GM10266 (cell line): ENCODE data around the gene SPCS1.
A peak's percentile ranks its signal among the peaks of the same experiment; 100 is the strongest.

Experiments
- DNase-seq: peaks from one replicate; pipeline ENCODE4 v3.0.0; 2012; ENCODE audit errors: extremely low spot score
- TF ChIP-seq, protein P1 (sequence below): IDR thresholded peaks from 2 replicates; pipeline ENCODE4 v1.5.1; 2012; ENCODE audit warnings: mild to moderate bottlenecking, low read depth; ENCODE audit not compliant: control insufficient read depth, insufficient read depth; ENCODE audit errors: missing control alignments

The SPCS1 gene

DNA sequence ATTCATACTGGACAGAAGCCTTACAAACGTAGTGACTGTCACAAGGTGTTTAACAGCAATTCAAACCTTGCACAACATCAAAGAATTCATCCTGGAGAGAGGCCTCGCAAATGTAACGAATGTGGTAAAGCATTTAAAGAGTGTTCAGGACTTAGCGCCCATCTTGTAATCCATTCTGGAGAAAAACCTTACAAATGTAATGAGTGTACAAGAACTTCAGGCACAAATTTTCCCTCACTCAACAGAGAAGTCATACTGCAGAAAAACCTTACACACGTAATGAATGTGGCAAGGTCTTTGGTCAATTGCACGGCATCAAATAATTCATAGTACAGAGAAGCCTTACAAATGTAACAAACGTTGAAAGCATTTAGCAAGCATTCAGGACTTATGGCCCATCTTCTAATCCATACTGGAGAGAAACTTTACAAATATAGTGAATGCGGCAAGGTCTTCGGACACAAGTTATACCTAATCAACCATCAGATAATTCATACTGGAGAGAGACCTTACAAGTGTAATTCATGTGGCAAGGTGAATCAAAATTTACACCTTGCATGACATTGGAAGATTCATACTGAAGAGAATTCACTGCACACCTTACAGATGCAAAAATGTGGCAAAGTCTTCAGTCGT lies 27.5 kb downstream of the SPCS1 start:
- no peak for DNase-seq
- TF ChIP-seq, protein P1, sequence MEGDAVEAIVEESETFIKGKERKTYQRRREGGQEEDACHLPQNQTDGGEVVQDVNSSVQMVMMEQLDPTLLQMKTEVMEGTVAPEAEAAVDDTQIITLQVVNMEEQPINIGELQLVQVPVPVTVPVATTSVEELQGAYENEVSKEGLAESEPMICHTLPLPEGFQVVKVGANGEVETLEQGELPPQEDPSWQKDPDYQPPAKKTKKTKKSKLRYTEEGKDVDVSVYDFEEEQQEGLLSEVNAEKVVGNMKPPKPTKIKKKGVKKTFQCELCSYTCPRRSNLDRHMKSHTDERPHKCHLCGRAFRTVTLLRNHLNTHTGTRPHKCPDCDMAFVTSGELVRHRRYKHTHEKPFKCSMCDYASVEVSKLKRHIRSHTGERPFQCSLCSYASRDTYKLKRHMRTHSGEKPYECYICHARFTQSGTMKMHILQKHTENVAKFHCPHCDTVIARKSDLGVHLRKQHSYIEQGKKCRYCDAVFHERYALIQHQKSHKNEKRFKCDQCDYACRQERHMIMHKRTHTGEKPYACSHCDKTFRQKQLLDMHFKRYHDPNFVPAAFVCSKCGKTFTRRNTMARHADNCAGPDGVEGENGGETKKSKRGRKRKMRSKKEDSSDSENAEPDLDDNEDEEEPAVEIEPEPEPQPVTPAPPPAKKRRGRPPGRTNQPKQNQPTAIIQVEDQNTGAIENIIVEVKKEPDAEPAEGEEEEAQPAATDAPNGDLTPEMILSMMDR = no peak

DNA sequence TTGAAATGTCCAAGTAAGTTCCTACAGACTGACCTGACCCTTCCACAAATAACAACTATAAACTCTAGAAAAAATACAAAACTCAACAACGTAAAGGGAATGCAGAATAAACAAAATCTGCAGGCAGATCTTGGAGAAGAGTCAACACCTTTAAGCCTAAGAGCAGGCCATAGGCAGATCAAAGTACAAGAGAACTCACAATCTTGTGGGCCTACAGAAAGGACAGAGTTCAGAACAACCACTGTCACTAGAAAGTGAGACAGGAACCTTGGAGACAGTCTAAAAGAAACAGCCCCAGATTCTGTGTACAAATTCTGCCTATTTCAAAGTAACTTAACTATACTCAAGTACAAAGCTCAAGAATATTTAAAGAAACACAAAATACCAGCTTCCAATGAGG lies 33.8 kb downstream of the SPCS1 start:
- DNase-seq = no peak
- TF ChIP-seq, protein P1 = no peak

DNA sequence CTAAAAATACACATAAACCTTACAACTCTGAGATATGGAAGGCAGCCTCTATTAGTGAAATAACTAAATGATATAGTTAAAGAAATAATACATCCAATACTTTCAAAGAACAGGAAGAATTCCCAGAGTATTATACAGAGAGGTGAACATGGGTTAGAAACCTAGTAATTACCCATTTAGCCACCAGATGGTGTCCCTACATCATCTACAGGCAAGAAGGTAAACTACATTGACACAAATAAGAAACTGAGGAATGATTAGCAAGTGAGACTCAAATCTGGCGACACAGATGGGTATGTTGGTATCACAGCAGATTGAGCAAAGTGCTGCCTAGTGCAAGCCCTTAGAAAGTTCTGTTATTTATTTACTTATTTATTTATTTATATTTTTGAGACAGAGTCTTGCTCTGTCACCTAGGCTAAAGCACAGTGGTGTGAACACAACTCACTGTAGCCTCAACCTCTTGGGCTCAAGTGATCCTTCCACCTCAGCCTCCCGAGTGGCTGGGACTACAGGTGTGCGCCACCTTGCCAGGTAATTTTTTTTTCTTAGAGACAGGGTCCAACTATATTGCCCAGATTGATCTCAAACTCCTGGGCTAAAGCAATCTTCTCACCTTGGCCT lies 36.6 kb downstream of the SPCS1 start:
- peak; percentile 42 for DNase-seq
- TF ChIP-seq, protein P1 = peak; percentile 63

DNA sequence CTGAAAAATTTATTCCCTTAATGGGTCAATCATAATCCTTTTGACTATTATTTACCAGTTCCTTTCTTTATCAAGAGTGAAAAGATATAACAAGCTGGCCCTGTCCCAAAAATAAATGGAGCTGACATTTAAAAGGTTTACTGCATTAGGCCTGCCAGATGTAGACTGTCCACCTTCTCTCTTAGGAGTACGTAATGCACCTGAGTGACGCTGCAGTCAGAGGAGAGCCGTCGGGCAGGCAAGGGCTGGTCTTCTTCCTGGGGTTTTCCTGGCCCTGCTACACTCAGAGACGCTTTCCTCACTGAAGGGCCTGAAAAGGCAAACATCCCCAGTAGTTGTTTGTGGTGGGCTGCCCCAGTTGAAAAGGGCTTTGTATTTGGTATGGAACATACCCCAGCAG lies 37.2 kb downstream of the SPCS1 start:
- DNase-seq = no peak

DNA sequence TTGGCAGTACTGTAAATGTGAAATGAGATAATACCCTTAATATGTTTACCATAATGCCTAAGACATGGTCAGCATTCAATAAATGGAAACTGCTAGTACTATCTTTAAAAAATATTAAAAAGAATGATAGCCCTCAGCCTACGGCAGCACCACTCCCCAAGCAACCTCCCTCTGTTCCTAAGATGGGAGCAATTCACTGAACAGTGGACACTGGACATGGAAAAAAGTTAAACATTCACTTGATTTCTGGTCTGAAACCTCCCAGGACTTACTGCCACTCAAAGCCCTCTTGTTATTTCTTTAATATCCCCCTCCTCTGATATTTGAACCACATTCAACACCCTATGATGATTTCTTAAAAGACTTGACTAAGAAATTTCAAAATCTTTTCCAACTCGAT lies 37.8 kb downstream of the SPCS1 start:
- TF ChIP-seq, protein P1 = no peak
- DNase-seq = no peak

More for the DNA sequence above, 37.2 kb downstream of the SPCS1 start:
- TF ChIP-seq, protein P1 = no peak

DNA sequence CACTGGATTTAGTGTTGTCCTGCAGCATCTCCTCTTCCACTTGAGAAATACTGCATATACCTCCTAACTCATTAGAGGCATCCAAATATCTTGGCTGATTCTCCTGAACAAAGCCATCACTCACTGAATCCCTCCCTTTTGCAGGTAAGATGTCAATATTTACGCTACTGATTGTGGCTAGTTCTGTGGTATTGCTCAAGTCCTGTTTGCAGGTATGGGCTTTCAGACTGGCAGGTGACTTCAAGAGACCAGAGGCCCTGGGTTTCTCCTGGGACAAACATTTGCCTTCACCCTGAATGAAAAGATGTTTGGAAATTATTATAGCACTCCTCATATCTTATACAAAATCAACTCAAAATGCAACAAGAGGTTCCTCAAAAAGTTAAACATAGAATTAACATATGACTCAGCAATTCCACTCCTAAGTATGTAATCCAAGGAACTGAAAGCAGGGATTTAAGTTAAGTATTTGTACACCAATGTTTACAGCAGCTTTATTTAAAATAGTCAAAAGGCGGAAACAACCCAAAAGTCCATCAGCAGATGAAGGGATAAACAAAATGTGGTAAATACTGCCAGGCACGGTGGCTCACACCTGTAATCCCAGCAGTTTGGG lies 46.2 kb downstream of the SPCS1 start:
- DNase-seq = no peak
- TF ChIP-seq, protein P1 = no peak

DNA sequence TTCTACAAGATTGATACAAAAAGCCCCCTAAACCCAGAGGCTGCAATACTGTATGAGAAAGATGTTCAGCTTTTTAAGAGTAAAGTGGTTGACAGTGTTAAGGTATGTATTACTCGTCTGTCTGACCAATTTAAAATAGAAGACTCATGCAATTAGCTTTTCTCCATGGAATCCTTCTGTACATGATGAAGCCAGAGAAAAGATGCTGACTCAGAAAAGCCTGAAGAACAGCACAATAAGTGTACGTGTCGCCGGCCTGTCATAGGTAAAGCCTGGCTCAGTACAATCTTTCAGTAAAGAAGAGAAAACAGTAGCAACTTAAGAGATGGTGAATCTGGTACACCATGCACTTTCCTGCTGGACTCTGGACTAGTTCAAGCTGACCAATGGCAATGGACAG lies 48.5 kb downstream of the SPCS1 start:
- TF ChIP-seq, protein P1 = no peak
- DNase-seq = no peak
